Esophagus squamous epithelium (tissue), 5 donors: ENCODE data around the gene WDR1. TPM values are rescaled to one million over a fixed set of nuclear protein-coding genes. Genes with fewer than 3 reads are reported as not detected.

Source experiments
- DNase-seq: peaks from one replicate; lab custom pipeline; 2025; lab: John Stamatoyannopoulos, UW
- H3K27ac ChIP-seq, 4 donors: fragments of 200-600 bp; sonication (generic); one replicate each; pipeline ENCODE4 v1.5.1; 2016 to 2019; ENCODE audit warnings: mild to moderate bottlenecking in 1 of 4
- H3K27me3 ChIP-seq, 4 donors: fragments of 200-600 bp; sonication (generic); 1 replicate in 3 of 4; 2 replicates in 1 of 4; pipeline versions ENCODE4 v1.5.1 to v1.6.0; 2017 to 2021; ENCODE audit warnings: antibody characterized with exemption in 1 of 4
- H3K36me3 ChIP-seq, 3 donors: fragments of 200-600 bp; sonication (generic); one replicate each; pipeline ENCODE4 v1.5.1; 2016 to 2019
- H3K4me1 ChIP-seq, 3 donors: fragments of 200-600 bp; sonication (generic); one replicate each; pipeline ENCODE4 v1.5.1; 2017 to 2019
- H3K4me3 ChIP-seq, 4 donors: fragments of 200-600 bp; sonication (generic); 1 replicate in 3 of 4; 2 replicates in 1 of 4; pipeline ENCODE4 v1.5.1; 2016 to 2019; ENCODE audit warnings: mild to moderate bottlenecking in 2 of 4, moderate library complexity in 1 of 4
- H3K9me3 ChIP-seq, 3 donors: fragments of 200-600 bp; sonication (generic); one replicate each; pipeline ENCODE4 v1.5.1; 2016 to 2019
- CTCF ChIP-seq, 6 experiments: fragments of 450-650 bp in 4 of 6; fragments of 200-600 bp in 2 of 6; sonication (generic) in 2 of 6; IDR thresholded peaks; one replicate each; pipeline ENCODE4 v1.5.1; 2016 to 2019; ENCODE audit warnings: antibody characterized with exemption in 6 of 6, mild to moderate bottlenecking in 4 of 6, moderate library complexity in 4 of 6
- POLR2A ChIP-seq, 4 donors: fragments of 450-650 bp; IDR thresholded peaks; one replicate each; pipeline ENCODE4 v1.6.1; 2017; ENCODE audit warnings: antibody characterized with exemption in 4 of 4, mild to moderate bottlenecking in 4 of 4, moderate library complexity in 3 of 4
- WGBS, 2 donors: methylation state at CpG; one replicate each; pipeline ENCODE4 v1.1.5; 2018; 5-methylcytosine and 5-hydroxymethylcytosine counted together
- intact Hi-C: fragments of 100-400 bp; cut with DNase I; formaldehyde crosslinking; loops from one replicate; pipeline ENCODE4 v1.15.0; 2022
- total RNA-seq, 4 donors: library from RNA; depleted of rRNA; stranded (reverse); fragments of >200 nt; gene quantifications; one replicate each; pipeline ENCODE4 v1.1.0, GENCODE V29; 2016
- donor health status: DM: yes; HTN: yes; CAD: no.

WDR1 gene
- total RNA-seq, 4 donors from 2014 or later: 131 to 203 (median 171) TPM

GRCh38 chr4:10144966-10145365, 28.4 kb upstream of the WDR1 start:
- Histone ChIP-seq H3K27me3 (peaks cover 0 to 13% (median 0%) of the 10 kb centered on the region in 4 donors), H3K4me1 (no peaks in the 10 kb centered on the region), H3K9me3 (no peaks in the 10 kb centered on the region), H3K27ac (no peak overlapping the region), H3K4me3 (no peak overlapping the region), H3K36me3 (no peaks in the 10 kb centered on the region)
- intact Hi-C loops: no loop called here
- 31 to 44% methylated on average over 4 of the region's 4 CpGs for WGBS, 2 donors
- DNase-seq: no peak
- TF ChIP-seq POLR2A (IDR thresholded peaks at IDR 0.05) (no peak), CTCF (IDR thresholded peaks at IDR 0.05) (no peak)

- no peak overlapping the region for H3K4me3 ChIP-seq
- H3K36me3 ChIP-seq: no peaks in the 10 kb centered on the region
- intact Hi-C loops: no loop called here
- peaks cover 0 to 17% (median 0%) of the 10 kb centered on the region in 4 donors for H3K27me3 ChIP-seq
- DNase-seq: no peak
- no peak overlapping the region for H3K27ac ChIP-seq
- TF ChIP-seq POLR2A (IDR thresholded peaks at IDR 0.05) (no peak), CTCF (IDR thresholded peaks at IDR 0.05) (no peak)
- H3K9me3 ChIP-seq: no peaks in the 10 kb centered on the region
- H3K4me1 ChIP-seq: no peaks in the 10 kb centered on the region
Measured at GRCh38 chr4:10144479-10144878, 27.9 kb upstream of the WDR1 start.

GRCh38 chr4:10143171-10143570, 26.6 kb upstream of the WDR1 start:
- peaks cover 0 to 26% (median 0%) of the 10 kb centered on the region in 4 donors for H3K27me3 ChIP-seq
- DNase-seq: no peak
- H3K4me3 ChIP-seq: no peak overlapping the region
- H3K27ac ChIP-seq: no peak overlapping the region
- TF ChIP-seq POLR2A (IDR thresholded peaks at IDR 0.05): no peak
- TF ChIP-seq CTCF (IDR thresholded peaks at IDR 0.05): no peak
- H3K4me1 ChIP-seq: no peaks in the 10 kb centered on the region
- intact Hi-C loops: no loop called here
- H3K36me3 ChIP-seq: no peaks in the 10 kb centered on the region
- H3K9me3 ChIP-seq: no peaks in the 10 kb centered on the region
- 92 to 95% methylated on average over 6 of the region's 6 CpGs for WGBS, 2 donors

- H3K4me3 ChIP-seq: no peak overlapping the region
- no peaks in the 10 kb centered on the region for H3K9me3 ChIP-seq
- DNase-seq: no peak
- 62 to 68% methylated on average over 4 to 9 of the region's 10 CpGs for WGBS, 2 donors
- H3K27me3 ChIP-seq: peaks cover 0 to 26% (median 0%) of the 10 kb centered on the region in 4 donors
- H3K36me3 ChIP-seq: no peaks in the 10 kb centered on the region
- intact Hi-C loops: no loop called here
- H3K4me1 ChIP-seq: no peaks in the 10 kb centered on the region
- no peak overlapping the region for H3K27ac ChIP-seq
- no peak for TF ChIP-seq POLR2A (IDR thresholded peaks at IDR 0.05)
Measured at GRCh38 chr4:10140866-10141759, 24.5 kb upstream of the WDR1 start.

GRCh38 chr4:10139518-10139917, 22.9 kb upstream of the WDR1 start:
- Histone ChIP-seq H3K27me3 (peaks cover 0 to 26% (median 0%) of the 10 kb centered on the region in 4 donors), H3K4me3 (no peak overlapping the region), H3K9me3 (no peaks in the 10 kb centered on the region), H3K27ac (no peak overlapping the region), H3K4me1 (no peaks in the 10 kb centered on the region), H3K36me3 (no peaks in the 10 kb centered on the region)
- DNase-seq: no peak
- intact Hi-C loops: no loop called here
- WGBS, 2 donors: 40 to 69% methylated on average over 1 to 2 of the region's 2 CpGs
- TF ChIP-seq POLR2A (IDR thresholded peaks at IDR 0.05) (no peak), CTCF (IDR thresholded peaks at IDR 0.05) (no peak)
